HEK293T (cell line): ENCODE results near the gene CHST2.

Experiments
- CTCF ChIA-PET: fragments of 350-600 bp; formaldehyde crosslinking; extraction: SDS; loops from one replicate; lab custom pipeline; 2021; ENCODE audit warnings: antibody characterized with exemption, inconsistent platforms; lab: Yijun Ruan, JAX
- POLR2A ChIA-PET: fragments of 350-600 bp; formaldehyde crosslinking; extraction: SDS; loops from one replicate; lab custom pipeline; 2020; ENCODE audit warnings: antibody characterized with exemption, inconsistent platforms; lab: Yijun Ruan, JAX
- DNase-seq: peaks from one replicate; pipeline ENCODE4 v3.0.0; 2012; ENCODE audit warnings: mixed read lengths; ENCODE audit errors: extremely low spot score
- ARNT ChIP-seq: fragments of 450-650 bp; IDR thresholded peaks from 2 replicates; pipeline ENCODE4 v1.6.1; 2017; ENCODE audit warnings: mild to moderate bottlenecking
- BHLHE40 ChIP-seq: fragments of 450-650 bp; IDR thresholded peaks from 2 replicates; pipeline ENCODE4 v1.6.1; 2016; ENCODE audit warnings: mild to moderate bottlenecking, moderate library complexity, borderline replicate concordance
- CTBP1 ChIP-seq: fragments of 450-650 bp; IDR thresholded peaks from 2 replicates; pipeline ENCODE4 v1.6.1; 2016; ENCODE audit warnings: borderline replicate concordance
- ELF4 ChIP-seq: fragments of 450-650 bp; IDR thresholded peaks from 2 replicates; pipeline ENCODE4 v1.6.1; 2017; ENCODE audit warnings: antibody characterized with exemption
- FOXA1 ChIP-seq: fragments of 450-650 bp; IDR thresholded peaks from 2 replicates; pipeline ENCODE4 v1.6.1; 2016; ENCODE audit warnings: mild to moderate bottlenecking
- FOXK2 ChIP-seq: fragments of 450-650 bp; IDR thresholded peaks from 2 replicates; pipeline ENCODE4 v1.6.1; 2016; ENCODE audit warnings: mild to moderate bottlenecking
- FOXM1 ChIP-seq: fragments of 450-650 bp; IDR thresholded peaks from 2 replicates; pipeline ENCODE4 v1.6.1; 2017; ENCODE audit warnings: mild to moderate bottlenecking, borderline replicate concordance
- HDGF ChIP-seq: fragments of 450-650 bp; IDR thresholded peaks from 2 replicates; pipeline ENCODE4 v1.6.1; 2017; ENCODE audit warnings: antibody characterized with exemption, borderline replicate concordance
- L3MBTL2 ChIP-seq: fragments of 450-650 bp; conservative IDR thresholded peaks from 2 replicates; pipeline ENCODE4 v1.6.1; 2016; ENCODE audit warnings: mild to moderate bottlenecking
- LEF1 ChIP-seq: fragments of 450-650 bp; IDR thresholded peaks from 2 replicates; pipeline ENCODE4 v1.6.1; 2017; ENCODE audit warnings: mild to moderate bottlenecking, borderline replicate concordance
- NFRKB ChIP-seq: fragments of 450-650 bp; IDR thresholded peaks from 2 replicates; pipeline ENCODE4 v1.6.1; 2016; ENCODE audit warnings: mild to moderate bottlenecking, moderate library complexity
- SP1 ChIP-seq: fragments of 450-650 bp; IDR thresholded peaks from 2 replicates; pipeline ENCODE4 v1.6.1; 2017
- SUZ12 ChIP-seq: fragments of 450-650 bp; IDR thresholded peaks from 2 replicates; pipeline ENCODE4 v1.6.1; 2016; ENCODE audit warnings: mild to moderate bottlenecking
- TARDBP ChIP-seq: fragments of 450-650 bp; IDR thresholded peaks from 2 replicates; pipeline ENCODE4 v1.6.1; 2016
- ZNF384 ChIP-seq: fragments of 450-650 bp; IDR thresholded peaks from 2 replicates; pipeline ENCODE4 v1.6.1; 2016
- TF ChIP-seq, protein P1 (sequence below): fragments of 450-650 bp; IDR thresholded peaks from 2 replicates; pipeline ENCODE4 v1.6.1; 2016

CHST2 gene

DNA sequence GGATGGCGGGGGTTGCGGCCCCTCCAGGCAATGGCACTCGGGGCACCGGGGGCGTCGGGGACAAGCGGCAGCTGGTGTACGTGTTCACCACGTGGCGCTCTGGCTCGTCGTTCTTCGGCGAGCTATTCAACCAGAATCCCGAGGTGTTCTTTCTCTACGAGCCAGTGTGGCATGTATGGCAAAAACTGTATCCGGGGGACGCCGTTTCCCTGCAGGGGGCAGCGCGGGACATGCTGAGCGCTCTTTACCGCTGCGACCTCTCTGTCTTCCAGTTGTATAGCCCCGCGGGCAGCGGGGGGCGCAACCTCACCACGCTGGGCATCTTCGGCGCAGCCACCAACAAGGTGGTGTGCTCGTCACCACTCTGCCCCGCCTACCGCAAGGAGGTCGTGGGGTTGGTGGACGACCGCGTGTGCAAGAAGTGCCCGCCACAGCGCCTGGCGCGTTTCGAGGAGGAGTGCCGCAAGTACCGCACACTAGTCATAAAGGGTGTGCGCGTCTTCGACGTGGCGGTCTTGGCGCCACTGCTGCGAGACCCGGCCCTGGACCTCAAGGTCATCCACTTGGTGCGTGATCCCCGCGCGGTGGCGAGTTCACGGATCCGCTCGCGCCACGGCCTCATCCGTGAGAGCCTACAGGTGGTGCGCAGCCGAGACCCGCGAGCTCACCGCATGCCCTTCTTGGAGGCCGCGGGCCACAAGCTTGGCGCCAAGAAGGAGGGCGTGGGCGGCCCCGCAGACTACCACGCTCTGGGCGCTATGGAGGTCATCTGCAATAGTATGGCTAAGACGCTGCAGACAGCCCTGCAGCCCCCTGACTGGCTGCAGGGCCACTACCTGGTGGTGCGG, 1.9 kb downstream of the CHST2 start:
- TF ChIP-seq BHLHE40 (no peak), TARDBP (no peak)
- no peak for DNase-seq
- CTCF ChIA-PET: no interaction called here
- POLR2A ChIA-PET: no interaction called here

DNA sequence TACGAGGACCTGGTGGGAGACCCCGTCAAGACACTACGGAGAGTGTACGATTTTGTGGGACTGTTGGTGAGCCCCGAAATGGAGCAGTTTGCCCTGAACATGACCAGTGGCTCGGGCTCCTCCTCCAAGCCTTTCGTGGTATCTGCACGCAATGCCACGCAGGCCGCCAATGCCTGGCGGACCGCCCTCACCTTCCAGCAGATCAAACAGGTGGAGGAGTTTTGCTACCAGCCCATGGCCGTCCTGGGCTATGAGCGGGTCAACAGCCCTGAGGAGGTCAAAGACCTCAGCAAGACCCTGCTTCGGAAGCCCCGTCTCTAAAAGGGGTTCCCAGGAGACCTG, 2.5 kb downstream of the CHST2 start:
- no peak for DNase-seq
- TF ChIP-seq SUZ12: no peak
- TF ChIP-seq FOXM1: no peak
- TF ChIP-seq BHLHE40: no peak
- no peak for TF ChIP-seq L3MBTL2
- POLR2A ChIA-PET: no interaction called here
- CTCF ChIA-PET: no interaction called here

DNA sequence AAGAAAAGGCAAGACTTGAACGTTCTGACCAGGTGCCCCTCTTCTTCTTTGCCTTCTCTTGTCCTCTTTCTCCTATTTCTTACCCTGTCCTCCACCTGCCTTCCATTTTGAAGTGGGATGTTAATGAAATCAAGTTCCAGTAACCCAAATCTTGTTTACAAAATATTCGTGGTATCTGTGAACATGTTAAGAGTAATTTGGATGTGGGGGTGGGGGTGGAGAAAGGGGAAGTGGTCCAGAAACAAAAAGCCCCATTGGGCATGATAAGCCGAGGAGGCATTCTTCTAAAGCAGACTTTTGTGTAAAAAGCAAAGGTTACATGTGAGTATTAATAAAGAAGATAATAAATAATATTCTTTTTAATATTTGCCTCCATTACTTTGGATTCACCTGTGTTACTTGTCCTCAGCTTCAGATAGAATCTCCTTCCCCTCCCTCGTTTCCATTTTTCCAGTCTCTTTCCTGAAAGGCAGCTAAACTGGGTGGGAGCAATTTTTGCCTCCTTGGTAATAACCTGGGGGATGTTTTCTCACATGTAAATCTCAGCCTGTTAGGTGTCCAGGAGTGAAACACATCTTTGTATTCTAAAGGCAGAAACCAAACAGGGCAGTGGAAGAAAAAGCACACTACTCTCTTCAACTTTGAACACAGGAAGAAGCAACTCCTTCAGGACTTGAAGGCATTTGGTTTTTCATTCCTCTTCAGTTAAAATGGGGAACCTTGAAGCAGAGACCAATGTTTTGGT, 3.2 kb downstream of the CHST2 start:
- ChIA-PET POLR2A (no interaction called here), CTCF (no interaction called here)
- no peak for TF ChIP-seq FOXA1
- no peak for TF ChIP-seq FOXM1
- no peak for TF ChIP-seq NFRKB
- TF ChIP-seq BHLHE40: no peak
- TF ChIP-seq SP1: no peak
- no peak for DNase-seq

DNA sequence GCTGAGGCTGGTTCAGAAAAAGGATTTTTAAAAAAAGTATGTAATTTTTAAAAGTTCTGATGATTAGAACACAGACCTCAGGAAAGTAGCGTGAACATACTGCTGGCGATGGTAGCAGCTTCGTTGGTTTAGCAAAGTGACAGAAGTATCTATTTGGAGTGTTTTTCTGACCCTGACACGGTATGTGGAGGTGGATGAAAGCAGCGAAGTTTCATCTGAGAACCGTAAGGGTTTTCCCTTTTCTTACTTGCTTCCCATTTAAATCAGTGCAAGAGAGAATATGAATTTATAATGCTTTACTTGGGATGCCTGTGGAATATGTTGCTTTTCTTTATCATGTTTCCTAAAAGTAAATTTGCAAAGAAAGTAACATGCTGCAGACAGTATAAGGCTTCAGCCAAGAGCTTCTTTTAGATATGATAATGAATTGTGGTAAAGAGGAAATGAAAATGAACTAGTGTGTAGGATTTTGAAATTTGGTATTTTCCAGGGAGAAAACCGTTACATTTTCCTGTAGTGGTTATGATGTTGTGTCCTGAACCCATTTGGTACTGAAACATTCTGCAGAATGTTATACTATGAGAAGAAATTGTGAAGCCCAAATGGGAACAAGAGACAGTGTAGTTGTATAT, 3.9 kb downstream of the CHST2 start:
- ChIA-PET CTCF (interaction anchor here (0.6 kb wide), 1 partner anchor 614 kb away, joined by 4 read pairs; no protein-coding TSS in a partner anchor), POLR2A (no interaction called here)
- TF ChIP-seq SP1: no peak
- no peak for TF ChIP-seq FOXK2
- TF ChIP-seq FOXA1: no peak
- no peak for TF ChIP-seq ARNT
- TF ChIP-seq HDGF: no peak
- no peak for DNase-seq

DNA sequence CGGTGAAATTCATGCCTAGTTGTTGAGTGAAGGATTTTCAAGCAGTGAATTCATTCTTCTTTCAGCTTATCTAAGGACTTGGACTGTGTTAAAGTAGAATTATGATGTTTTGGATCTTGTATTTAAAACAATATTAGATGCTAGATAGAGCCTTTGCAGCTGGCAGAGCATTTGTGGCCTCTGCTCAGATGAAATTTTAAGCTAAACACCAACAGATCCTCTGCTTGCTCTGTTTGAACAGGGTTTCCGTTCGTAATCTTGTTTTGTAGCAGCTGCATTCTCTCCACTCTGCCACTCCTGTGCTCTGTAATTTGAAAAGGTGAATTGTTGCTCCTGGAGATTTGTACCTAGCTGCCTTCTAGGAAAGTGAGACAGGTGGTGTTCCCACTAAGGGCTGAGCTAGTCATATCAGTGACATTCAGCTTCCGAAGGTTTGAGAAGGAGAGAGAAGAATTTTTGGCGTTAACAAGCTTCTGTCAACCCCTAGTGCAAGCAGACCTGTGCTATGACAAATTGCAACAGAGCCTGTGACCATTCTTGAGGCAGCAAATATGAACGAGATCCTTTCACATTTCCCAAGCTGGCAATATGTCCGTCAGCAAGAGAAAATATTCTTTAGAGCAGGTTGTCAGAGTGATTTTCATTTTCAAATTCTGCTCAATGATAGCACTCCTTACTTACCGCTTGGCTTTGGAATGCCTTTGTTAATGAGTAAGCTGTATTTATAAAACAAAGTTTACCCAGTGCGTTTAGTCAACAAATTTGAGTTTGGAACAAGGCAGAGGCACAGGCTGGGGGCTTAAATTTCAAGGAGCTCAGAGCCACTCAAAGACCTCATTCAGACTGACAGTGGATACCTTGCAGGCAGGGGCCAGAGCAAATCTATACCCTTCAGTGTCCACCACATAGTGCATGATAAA, 5.3 kb downstream of the CHST2 start:
- no peak for TF ChIP-seq NFRKB
- no peak for TF ChIP-seq LEF1
- no peak for TF ChIP-seq L3MBTL2
- TF ChIP-seq ARNT: no peak
- TF ChIP-seq TARDBP: no peak
- TF ChIP-seq FOXA1: no peak
- TF ChIP-seq ELF4: no peak
- TF ChIP-seq CTBP1: no peak
- TF ChIP-seq FOXK2: no peak
- no peak for TF ChIP-seq SP1
- no peak for TF ChIP-seq SUZ12
- no peak for TF ChIP-seq BHLHE40
- TF ChIP-seq, protein P1, sequence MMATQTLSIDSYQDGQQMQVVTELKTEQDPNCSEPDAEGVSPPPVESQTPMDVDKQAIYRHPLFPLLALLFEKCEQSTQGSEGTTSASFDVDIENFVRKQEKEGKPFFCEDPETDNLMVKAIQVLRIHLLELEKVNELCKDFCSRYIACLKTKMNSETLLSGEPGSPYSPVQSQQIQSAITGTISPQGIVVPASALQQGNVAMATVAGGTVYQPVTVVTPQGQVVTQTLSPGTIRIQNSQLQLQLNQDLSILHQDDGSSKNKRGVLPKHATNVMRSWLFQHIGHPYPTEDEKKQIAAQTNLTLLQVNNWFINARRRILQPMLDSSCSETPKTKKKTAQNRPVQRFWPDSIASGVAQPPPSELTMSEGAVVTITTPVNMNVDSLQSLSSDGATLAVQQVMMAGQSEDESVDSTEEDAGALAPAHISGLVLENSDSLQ: no peak
- DNase-seq: no peak
- ChIA-PET CTCF (interaction anchor here (0.7 kb wide), 1 partner anchor 9 kb away, joined by 3 read pairs; no protein-coding TSS in a partner anchor), POLR2A (no interaction called here)

DNA sequence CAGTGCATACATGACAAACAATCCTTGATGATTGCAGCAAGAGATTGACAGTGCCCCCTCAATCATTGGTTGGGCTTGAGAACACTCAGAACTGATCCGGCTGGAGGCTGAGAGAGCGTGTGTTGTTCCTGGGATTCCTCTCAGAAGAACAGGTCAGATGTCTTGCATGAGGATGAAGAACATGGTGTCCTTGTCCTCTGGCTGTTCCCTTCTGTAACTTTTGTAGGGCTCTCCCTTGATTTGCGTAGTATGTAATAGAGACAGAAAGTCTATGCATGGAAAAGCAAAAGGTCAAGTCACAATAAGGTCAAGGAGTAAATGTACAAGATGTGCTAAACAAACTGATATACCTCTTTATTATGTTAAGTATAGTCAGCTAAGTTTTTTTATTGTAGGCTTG, 8.2 kb downstream of the CHST2 start:
- no peak for DNase-seq
- CTCF ChIA-PET: no interaction called here

More for the DNA sequence above, 8.2 kb downstream of the CHST2 start:
- no peak for TF ChIP-seq HDGF
- no peak for TF ChIP-seq CTBP1
- TF ChIP-seq SP1: no peak
- no peak for TF ChIP-seq NFRKB
- TF ChIP-seq ARNT: no peak
- no peak for TF ChIP-seq FOXM1
- TF ChIP-seq SUZ12: no peak
- TF ChIP-seq BHLHE40: no peak
- no peak for TF ChIP-seq FOXA1
- TF ChIP-seq TARDBP: no peak
- TF ChIP-seq, protein P1: no peak
- TF ChIP-seq ELF4: no peak
- no peak for TF ChIP-seq FOXK2
- no peak for TF ChIP-seq L3MBTL2
- no peak for TF ChIP-seq ZNF384
- no peak for TF ChIP-seq LEF1
- POLR2A ChIA-PET: no interaction called here
